HG02938 (cell line): Measurements from ENCODE around the gene ATP6V0E2.
A peak's percentile ranks its signal among the peaks of the same experiment; 100 is the strongest.
"Not testable (repeated sequence)": the region's sequence is repeated elsewhere in the genome, so short reads cannot be mapped to it uniquely, and the experiment has no call there.

Source experiments
- ATAC-seq: cut with Tn5 transposase; IDR thresholded peaks from one replicate; pipeline ENCODE4 v1.9.1; 2021; ENCODE audit warnings: mild to moderate bottlenecking, moderate library complexity; ENCODE audit not compliant: unreplicated experiment

Gene ATP6V0E2

GRCh38 chr7:149877890-149878522 is 4.2 kb downstream of the ATP6V0E2 start:
- ATAC-seq, result no peak

GRCh38 chr7:149878523-149878921 is 4.8 kb downstream of the ATP6V0E2 start:
- ATAC-seq, result no peak

- no peak for ATAC-seq
These were observed 5.5 kb downstream of the ATP6V0E2 start for GRCh38 chr7:149879271-149879743.

DNA sequence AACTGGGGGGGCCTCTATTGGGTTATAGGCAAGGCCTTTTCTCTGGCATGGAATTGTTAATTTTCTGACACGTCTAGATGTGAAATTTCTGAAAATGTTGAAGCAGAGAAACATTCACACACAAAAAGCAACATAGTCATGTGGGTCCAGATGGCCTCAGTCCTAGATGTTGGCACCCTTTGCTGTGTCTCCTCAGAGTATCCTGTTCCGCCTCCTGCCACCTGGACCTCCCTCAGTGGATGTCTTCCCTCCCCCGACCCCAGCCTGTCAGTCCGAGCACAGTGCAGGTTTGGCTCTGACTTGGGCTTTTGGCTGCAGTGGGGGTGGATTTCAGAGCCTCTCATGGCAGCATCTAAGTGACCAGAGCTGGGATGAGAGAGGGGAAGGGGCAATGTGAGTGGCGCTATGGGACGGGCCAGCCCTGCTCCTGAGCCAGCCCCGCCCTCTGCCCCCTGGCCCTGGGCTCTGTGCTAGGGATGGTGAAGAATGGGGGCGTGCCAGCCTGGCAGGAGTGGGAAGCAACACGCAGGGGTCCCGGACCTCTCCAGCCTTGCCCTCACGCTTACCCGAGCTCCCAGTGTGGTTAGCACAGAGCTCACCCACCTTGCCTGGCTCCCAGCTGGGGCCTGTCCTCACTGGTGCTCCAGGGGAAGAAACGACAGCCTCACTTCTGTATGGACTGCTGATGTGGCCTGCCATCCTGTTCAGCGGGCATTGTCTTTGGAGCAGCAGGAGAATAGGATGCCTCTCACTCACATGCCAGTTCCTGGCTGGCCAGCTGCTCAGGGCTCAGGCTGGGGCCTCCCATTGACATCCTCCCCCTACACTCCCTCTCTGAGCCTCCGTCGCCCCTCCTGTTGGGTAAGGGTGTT is 6.2 kb downstream of the ATP6V0E2 start:
- ATAC-seq, result no peak

GRCh38 chr7:149880638-149881311 is 7.0 kb downstream of the ATP6V0E2 start:
- no peak for ATAC-seq

GRCh38 chr7:149881328-149882247 is 7.8 kb downstream of the ATP6V0E2 start:
- no peak for ATAC-seq

DNA sequence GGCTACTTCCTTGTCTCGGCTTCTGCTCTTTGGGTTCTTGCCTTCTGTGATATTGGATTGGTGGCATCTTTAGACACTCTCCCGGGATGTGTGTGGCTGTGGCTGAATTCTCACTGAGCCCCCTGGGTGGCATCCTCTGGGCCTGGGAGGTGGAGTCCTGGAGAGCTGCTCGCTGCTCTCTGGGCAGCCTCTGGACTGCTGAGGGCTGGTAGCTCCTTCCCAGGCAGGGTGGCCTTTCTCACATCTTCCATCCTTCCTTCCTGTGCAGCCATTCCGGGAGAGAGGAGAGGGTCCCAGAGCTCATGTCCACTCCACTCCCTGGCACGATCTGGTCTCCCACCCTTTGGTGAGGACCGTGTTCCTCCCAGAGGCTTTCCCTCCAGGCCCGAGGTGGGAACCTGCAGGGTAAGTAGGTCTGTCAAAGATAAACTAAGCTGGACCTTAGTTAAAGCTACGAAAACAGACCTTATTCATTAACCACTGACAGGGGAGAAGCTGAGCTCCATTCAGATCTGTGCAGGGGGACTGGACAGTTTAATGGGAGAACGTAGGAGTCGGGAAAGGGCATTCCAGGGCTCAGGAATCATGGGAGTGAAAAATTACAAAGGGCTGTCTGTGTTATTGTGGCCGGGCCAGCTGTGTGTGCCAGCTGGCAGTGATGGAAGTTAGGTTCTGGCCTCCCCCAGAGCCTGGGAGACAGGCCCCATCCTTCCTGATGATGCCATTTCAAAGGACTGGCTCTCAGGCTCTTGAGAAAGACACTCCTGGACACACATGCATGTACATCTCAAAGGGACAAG is 8.7 kb downstream of the ATP6V0E2 start:
- no peak for ATAC-seq

- ATAC-seq, result no peak
These were observed 9.3 kb downstream of the ATP6V0E2 start for GRCh38 chr7:149883048-149883438.

GRCh38 chr7:149883452-149883861 is 9.7 kb downstream of the ATP6V0E2 start:
- ATAC-seq, result peak; percentile 78

DNA sequence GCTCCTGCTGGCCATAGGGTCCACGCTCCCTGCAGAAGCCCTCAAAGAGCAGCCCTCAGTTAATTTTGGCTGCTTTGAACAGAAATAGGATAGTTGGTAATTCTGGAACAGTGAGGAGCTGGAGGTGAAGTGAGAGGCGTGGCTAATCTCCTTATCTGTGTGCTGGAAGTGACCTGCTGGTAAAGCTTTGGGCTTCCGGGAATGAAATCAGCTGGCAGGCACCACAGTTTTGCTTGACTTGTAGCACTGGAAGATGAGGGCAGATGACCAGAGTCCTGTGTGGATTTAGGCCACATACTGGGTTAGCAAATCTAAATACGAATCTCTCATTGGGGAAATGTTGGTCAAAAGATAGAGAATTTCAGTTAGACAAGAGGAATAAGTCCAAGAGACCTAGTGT is 10.2 kb downstream of the ATP6V0E2 start:
- ATAC-seq, result no peak

- no peak for ATAC-seq
These were observed 10.8 kb downstream of the ATP6V0E2 start for GRCh38 chr7:149884541-149884940.

DNA sequence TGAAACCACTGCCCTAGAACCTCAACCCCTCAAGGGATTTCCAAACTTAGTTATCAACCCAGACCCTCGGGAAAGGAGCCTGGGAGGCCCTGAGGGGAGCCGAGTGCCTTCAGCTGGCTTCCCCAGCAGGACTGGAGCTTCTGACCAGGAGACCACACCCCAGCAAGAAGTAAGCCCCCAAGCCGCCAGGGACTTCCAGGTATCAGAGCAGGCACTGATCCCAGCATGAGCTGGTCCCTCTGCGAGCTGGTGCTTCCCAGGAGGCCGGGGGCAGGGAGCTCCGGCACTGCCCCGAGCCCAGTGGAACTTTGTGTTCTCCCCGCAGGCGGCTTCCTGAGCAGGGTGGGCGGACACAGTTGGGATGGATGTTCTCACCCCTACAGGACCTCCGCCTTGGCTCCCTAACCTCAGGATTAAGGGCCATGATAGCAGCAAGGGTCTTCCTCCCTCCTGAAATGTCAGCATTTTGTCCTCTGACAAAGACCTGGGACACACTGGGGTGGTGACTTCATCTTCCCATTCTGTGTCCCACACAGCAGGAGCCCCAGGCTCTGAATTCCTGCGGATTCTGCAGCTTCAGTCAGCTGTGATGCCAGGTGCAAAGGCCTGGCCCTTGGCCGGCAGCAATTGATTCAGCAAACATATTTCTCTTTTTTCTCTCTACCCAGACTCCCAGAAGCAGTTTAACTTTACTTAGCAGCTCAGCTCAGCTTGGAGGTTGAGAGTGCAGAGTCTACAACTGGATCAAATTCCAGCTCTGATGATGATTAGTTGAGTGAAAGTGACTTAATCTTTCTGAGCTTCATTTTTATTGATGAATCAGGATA is 11.6 kb downstream of the ATP6V0E2 start:
- ATAC-seq, result no peak

GRCh38 chr7:149886018-149886415 is 12.2 kb downstream of the ATP6V0E2 start:
- ATAC-seq, result no peak

DNA sequence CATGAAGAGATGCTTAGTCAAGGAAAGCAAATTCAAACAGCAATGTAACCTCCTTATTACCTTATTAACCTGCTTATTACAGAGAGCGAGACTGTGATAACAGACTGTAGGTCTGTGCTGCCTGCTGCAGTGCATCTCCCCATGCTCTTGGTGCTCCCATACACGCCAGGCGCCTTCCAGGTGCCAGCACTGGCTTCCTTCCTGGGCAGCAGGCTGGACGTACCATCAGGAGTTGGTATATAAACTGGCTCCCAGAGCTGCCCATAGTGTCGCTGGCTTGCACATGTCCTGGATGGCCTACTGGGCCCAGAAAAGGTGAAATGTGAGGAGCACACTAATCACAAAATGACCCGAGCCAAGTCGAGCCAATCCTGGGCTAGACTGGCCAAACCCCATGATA is 13.5 kb downstream of the ATP6V0E2 start:
- no peak for ATAC-seq

GRCh38 chr7:149890715-149891114 is 16.9 kb downstream of the ATP6V0E2 start:
- not testable (repeated sequence) for ATAC-seq

GRCh38 chr7:149894957-149895356 is 21.2 kb downstream of the ATP6V0E2 start:
- ATAC-seq, result not testable (repeated sequence)

GRCh38 chr7:149907776-149908376 is 34.1 kb downstream of the ATP6V0E2 start:
- ATAC-seq, result not testable (repeated sequence)

GRCh38 chr7:149910219-149910618 is 36.5 kb downstream of the ATP6V0E2 start:
- ATAC-seq, result not testable (repeated sequence)
